GM18507 (cell line): ENCODE data around the gene CCR5AS.
A peak's percentile ranks its signal among the peaks of the same experiment; 100 is the strongest.
"Not testable (repeated sequence)": the region's sequence is repeated elsewhere in the genome, so short reads cannot be mapped to it uniquely, and the experiment has no call there.

ENCODE experiments used
- DNase-seq: peaks from one replicate; pipeline ENCODE4 v3.0.0; 2011; ENCODE audit warnings: low read depth; ENCODE audit not compliant: insufficient read length; ENCODE audit errors: extremely low spot score
- FAIRE-seq: peaks from 2 replicates; lab custom pipeline; 2011; peaks lifted over from hg19 to GRCh38; lab: Jason Lieb, UNC

CCR5AS gene

GRCh38 chr3:46337911-46338310, 69.0 kb downstream of the CCR5AS start:
- no peak for DNase-seq

GRCh38 chr3:46335541-46335940, 71.3 kb downstream of the CCR5AS start:
- no peak for FAIRE-seq

More at GRCh38 chr3:46337911-46338310, 69.0 kb downstream of the CCR5AS start:
- FAIRE-seq: no peak

GRCh38 chr3:46334741-46335478, 72.0 kb downstream of the CCR5AS start:
- FAIRE-seq (no peak), DNase-seq (no peak)

More at GRCh38 chr3:46335541-46335940, 71.3 kb downstream of the CCR5AS start:
- DNase-seq: no peak

- FAIRE-seq, DNase-seq: not testable (repeated sequence)
Measured at GRCh38 chr3:46330676-46331075, 76.2 kb downstream of the CCR5AS start.

GRCh38 chr3:46325645-46326300, 81.1 kb downstream of the CCR5AS start:
- DNase-seq: no peak

GRCh38 chr3:46324036-46324435, 82.8 kb downstream of the CCR5AS start:
- FAIRE-seq: no peak
- no peak for DNase-seq

More at GRCh38 chr3:46325645-46326300, 81.1 kb downstream of the CCR5AS start:
- no peak for FAIRE-seq

GRCh38 chr3:46321461-46322104, 85.3 kb downstream of the CCR5AS start:
- peak; percentile 87 for FAIRE-seq
- no peak for DNase-seq

- DNase-seq (no peak), FAIRE-seq (no peak)
Measured at GRCh38 chr3:46318207-46318927, 88.5 kb downstream of the CCR5AS start.

GRCh38 chr3:46316206-46316605, 90.7 kb downstream of the CCR5AS start:
- DNase-seq (no peak), FAIRE-seq (no peak)

GRCh38 chr3:46314517-46314916, 92.3 kb downstream of the CCR5AS start:
- DNase-seq: no peak
- peak; percentile 5 for FAIRE-seq
